Heart right ventricle (tissue), 16 donors: ENCODE results near the gene CNOT10. TPM values are rescaled to one million over a fixed set of nuclear protein-coding genes. Genes with fewer than 3 reads are reported as not detected.
"Not testable (repeated sequence)": the region's sequence is repeated elsewhere in the genome, so short reads cannot be mapped to it uniquely, and the experiment has no call there.

ENCODE experiments used
- ATAC-seq, 8 donors: fragments of 200-7000 bp; cut with Tn5 transposase; one replicate each; pipeline ENCODE4 v1.9.1; 2020; ENCODE audit warnings: mild to moderate bottlenecking in 8 of 8, moderate library complexity in 8 of 8, moderate number of reproducible peaks in 1 of 8
- DNase-seq, 2 donors: peaks; one replicate each; pipeline ENCODE4 v3.0.0-alpha.2; 2020
- H3K27ac ChIP-seq, 10 donors: fragments of 200-600 bp; sonication (generic) in 2 of 10; one replicate each; pipeline versions ENCODE4 v1.5.0 to v1.8.0; 2020 to 2022; ENCODE audit warnings: mild to moderate bottlenecking in 3 of 10
- H3K27me3 ChIP-seq, 7 donors: fragments of 200-600 bp; one replicate each; pipeline ENCODE4 v1.8.0; 2021 to 2022; ENCODE audit warnings: mild to moderate bottlenecking in 2 of 7
- H3K36me3 ChIP-seq, 9 donors: fragments of 200-600 bp; sonication (generic) in 1 of 9; one replicate each; pipeline versions ENCODE4 v1.5.0 to v1.8.0; 2020 to 2022; ENCODE audit warnings: mild to moderate bottlenecking in 2 of 9
- H3K4me1 ChIP-seq, 9 donors: fragments of 200-600 bp; sonication (generic) in 1 of 9; one replicate each; pipeline versions ENCODE4 v1.5.0 to v1.8.0; 2020 to 2022; ENCODE audit warnings: mild to moderate bottlenecking in 4 of 9
- H3K4me3 ChIP-seq, 10 donors: fragments of 200-600 bp; sonication (generic) in 2 of 10; one replicate each; pipeline versions ENCODE4 v1.5.0 to v1.8.0; 2020 to 2022; ENCODE audit warnings: mild to moderate bottlenecking in 7 of 10, moderate library complexity in 2 of 10
- H3K9me3 ChIP-seq, 11 donors: fragments of 200-600 bp in 10 of 11; sonication (generic) in 2 of 11; one replicate each; pipeline versions ENCODE4 v1.5.0 to v1.8.0; 2013 to 2022; ENCODE audit warnings: mild to moderate bottlenecking in 2 of 11, control low read depth in 1 of 11, moderate library complexity in 1 of 11
- WGBS, 2 donors: extraction: QIAGEN DNeasy Blood & Tissue Kit; methylation state at CpG; one replicate each; pipeline ENCODE4 v1.1.7; 2013; ENCODE audit warnings: inconsistent platforms in 1 of 2; 5-methylcytosine and 5-hydroxymethylcytosine counted together
- intact Hi-C, 10 donors: fragments of 100-400 bp; cut with DNase I; formaldehyde crosslinking; loops; one replicate each; pipeline versions ENCODE4 v1.11.1 to v1.14.2; 2022
- polyA plus RNA-seq, 2 donors: library from polyadenylated mRNA; stranded (reverse); fragments of 200-250 nt; gene quantifications; one replicate each; pipeline ENCODE4 v1.2.3, GENCODE V29; 2013
- total RNA-seq, 10 donors: library from RNA; stranded (reverse); fragmentation: NEBNext Ultra II Directional in 3 of 10; extraction: Animal tissue kit (Norgen Biotek cat#: 25700) in 3 of 10; gene quantifications; one replicate each; pipeline versions ENCODE4 v1.2.1 to v1.2.4, GENCODE V29; 2021 to 2023
- TF ChIP-seq, protein P1 (sequence below), 9 donors: fragments of 200-600 bp; sonication (generic) in 2 of 9; IDR thresholded peaks; one replicate each; pipeline versions ENCODE4 v1.5.0 to v1.8.0; 2021 to 2022; ENCODE audit warnings: antibody characterized with exemption in 9 of 9, mild to moderate bottlenecking in 5 of 9, moderate library complexity in 1 of 9
- donor health status: Arrhythmogenic right ventricular cardiomyopathy.
- donor health status: ischemic (EF 13 %, LVEDD 7.1; RV severe dilation, severe dysfunction).
- donor health status: healthy with polysubstance abuse.
- donor health status: DM: no; HTN: yes; CAD: no.
- donor health status: DM: no; HTN: no; CAD: no.
- donor health status: ischemic (EF 25% LVEDD 6.9; RV normal size, moderate dysfunction).
- donor health status: ischemic (EF 25% LVEDD 5.7; RV mildly dilated, moderate dysfunction).
- donor health status: healthy.
- donor health status: DM: yes; HTN: yes; CAD: no.
- donor health status: Ischemic cardiomyopathy.
- donor health status: ischemic (EF 35%, LVEDD 5.7; RV mildly dilated, moderate dysfunction).
- donor health status: nonischemic (EF 11% LVEDD 7.7; RV severe dilation, severe dysfunction).
- donor health status: DM: yes; HTN: yes; CAD: no.
- donor health status: PGD.
- donor health status: ischemic (EF 29% LVEDD 5.4; RV normal size, mild dysfunction).
- donor health status: nonischemic (EF 23%, LVEDD 6.1; RV moderate dilation, normal function).

The CNOT10 gene
- total and polyA plus RNA-seq, 12 donors = 13.6 to 23.9 (median 16.7) TPM

DNA sequence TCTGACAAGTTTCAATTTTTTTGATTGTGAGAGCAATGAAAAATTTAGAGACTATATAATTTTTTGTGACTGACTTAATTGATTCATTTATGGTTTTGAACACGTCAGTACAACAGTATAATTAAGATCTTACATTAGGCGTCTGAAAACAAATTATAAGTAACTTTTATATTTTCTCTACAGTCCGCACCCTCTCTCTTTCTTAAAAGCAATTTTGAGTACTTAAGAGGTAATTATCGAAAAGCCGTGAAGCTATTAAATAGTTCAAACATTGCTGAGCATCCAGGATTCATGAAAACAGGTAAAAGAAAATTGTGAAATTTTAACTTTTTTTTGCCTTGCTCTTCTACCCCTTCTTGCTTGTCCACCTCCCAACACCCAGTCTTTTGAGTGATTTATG is 34.9 kb downstream of the CNOT10 start:
- 96 to 97% methylated on average over 5 of the region's 5 CpGs for WGBS, 2 donors
- ATAC-seq = no peak

DNA sequence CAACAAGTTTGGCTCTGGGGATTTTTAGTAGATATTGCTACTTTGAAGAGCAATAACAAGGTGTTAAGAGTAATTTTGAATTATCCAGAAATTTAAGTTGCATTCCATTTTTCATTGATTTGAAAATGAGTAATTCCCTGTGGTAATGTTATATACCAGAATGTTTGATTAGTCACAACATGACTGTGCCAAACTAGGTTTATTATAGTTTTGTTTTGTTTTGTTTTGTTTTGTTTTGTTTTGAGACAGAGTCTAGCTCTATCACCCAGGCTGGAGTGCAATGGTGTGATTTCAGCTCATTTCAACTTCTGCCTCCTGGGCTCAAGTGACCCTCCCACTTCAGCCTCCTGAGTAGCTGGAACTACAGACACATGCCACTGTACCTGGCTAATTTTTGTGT is 40.7 kb downstream of the CNOT10 start:
- Histone ChIP-seq H3K36me3 (peaks cover 0 to 88% (median 28%) of the 10 kb centered on the region in 9 donors), H3K27ac (no peak overlapping the region), H3K27me3 (no peaks in the 10 kb centered on the region), H3K4me1 (no peaks in the 10 kb centered on the region), H3K4me3 (no peak overlapping the region), H3K9me3 (no peaks in the 10 kb centered on the region)
- TF ChIP-seq, protein P1, sequence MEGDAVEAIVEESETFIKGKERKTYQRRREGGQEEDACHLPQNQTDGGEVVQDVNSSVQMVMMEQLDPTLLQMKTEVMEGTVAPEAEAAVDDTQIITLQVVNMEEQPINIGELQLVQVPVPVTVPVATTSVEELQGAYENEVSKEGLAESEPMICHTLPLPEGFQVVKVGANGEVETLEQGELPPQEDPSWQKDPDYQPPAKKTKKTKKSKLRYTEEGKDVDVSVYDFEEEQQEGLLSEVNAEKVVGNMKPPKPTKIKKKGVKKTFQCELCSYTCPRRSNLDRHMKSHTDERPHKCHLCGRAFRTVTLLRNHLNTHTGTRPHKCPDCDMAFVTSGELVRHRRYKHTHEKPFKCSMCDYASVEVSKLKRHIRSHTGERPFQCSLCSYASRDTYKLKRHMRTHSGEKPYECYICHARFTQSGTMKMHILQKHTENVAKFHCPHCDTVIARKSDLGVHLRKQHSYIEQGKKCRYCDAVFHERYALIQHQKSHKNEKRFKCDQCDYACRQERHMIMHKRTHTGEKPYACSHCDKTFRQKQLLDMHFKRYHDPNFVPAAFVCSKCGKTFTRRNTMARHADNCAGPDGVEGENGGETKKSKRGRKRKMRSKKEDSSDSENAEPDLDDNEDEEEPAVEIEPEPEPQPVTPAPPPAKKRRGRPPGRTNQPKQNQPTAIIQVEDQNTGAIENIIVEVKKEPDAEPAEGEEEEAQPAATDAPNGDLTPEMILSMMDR (IDR thresholded peaks at IDR 0.05) = no peak
- ATAC-seq (no peak), DNase-seq (no peak)
- intact Hi-C loops = no loop called here

More for the DNA sequence above, 34.9 kb downstream of the CNOT10 start:
- H3K36me3 ChIP-seq = peaks cover 0 to 96% (median 32%) of the 10 kb centered on the region in 9 donors
- no peaks in the 10 kb centered on the region for H3K27me3 ChIP-seq
- intact Hi-C loops = no loop called here
- no peak overlapping the region for H3K27ac ChIP-seq
- no peak for DNase-seq
- TF ChIP-seq, protein P1 (IDR thresholded peaks at IDR 0.05) = no peak
- no peaks in the 10 kb centered on the region for H3K4me1 ChIP-seq
- no peak overlapping the region for H3K4me3 ChIP-seq
- H3K9me3 ChIP-seq = no peaks in the 10 kb centered on the region

DNA sequence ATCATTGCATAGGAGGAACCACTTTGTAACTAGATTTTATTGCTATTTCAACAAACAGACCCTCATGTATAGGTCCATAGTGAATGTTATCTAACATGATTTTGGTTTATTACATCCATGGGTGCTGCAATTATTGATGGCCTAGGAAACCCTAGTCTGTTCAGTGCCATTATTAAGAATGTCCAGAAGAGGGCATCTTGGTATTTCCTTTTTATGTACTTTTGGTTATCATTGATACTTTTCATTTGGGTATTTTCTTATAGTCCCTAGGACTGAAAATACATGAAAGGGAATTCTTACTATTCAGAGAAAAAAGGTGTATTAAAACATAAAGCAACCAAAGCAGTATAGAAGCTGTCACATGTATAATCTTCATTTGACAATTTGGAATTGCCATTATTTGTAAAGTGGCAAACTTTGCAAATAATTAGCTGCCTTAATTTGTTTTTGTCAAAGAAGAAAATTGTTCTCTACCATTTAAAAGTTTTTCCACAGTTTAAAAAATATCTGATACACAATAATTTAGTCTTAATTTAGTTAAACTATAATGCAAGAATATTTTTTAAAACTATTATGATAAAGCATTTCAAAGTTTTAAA is 48.7 kb downstream of the CNOT10 start:
- DNase-seq (no peak), ATAC-seq (no peak)
- no peaks in the 10 kb centered on the region for H3K9me3 ChIP-seq
- TF ChIP-seq, protein P1 (IDR thresholded peaks at IDR 0.05) = peak; percentile 18 to 68 (median 60)
- H3K27ac ChIP-seq = no peak overlapping the region
- intact Hi-C loops = loop anchor here in 9 of 10 donors (2.0 to 10.0 kb wide), 4 partner anchors 171 to 201 kb away; no protein-coding TSS in a partner anchor
- no peaks in the 10 kb centered on the region for H3K4me1 ChIP-seq
- H3K4me3 ChIP-seq = no peak overlapping the region
- peaks cover 0 to 73% (median 26%) of the 10 kb centered on the region in 9 donors for H3K36me3 ChIP-seq
- no peaks in the 10 kb centered on the region for H3K27me3 ChIP-seq

DNA sequence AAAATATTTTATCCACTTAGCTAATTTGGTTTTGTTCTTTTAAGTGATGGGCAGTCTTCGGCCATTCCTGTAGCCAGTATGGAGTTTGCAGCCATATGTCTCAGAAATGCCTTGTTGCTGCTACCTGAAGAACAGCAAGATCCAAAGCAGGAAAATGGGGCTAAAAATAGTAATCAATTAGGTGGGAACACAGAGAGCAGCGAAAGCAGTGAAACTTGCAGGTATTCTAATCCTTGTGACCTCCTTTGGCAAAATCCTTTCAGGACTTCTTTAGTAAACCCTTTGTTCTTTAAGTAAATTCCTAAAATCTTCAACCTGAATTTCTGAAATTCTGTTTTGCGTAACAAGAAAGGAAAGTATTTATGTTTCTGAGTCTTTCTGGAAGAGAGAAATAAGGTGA is 49.8 kb downstream of the CNOT10 start:
- Histone ChIP-seq H3K9me3 (no peaks in the 10 kb centered on the region), H3K27ac (no peak overlapping the region), H3K36me3 (peaks cover 0 to 75% (median 25%) of the 10 kb centered on the region in 9 donors), H3K4me1 (no peaks in the 10 kb centered on the region), H3K4me3 (no peak overlapping the region), H3K27me3 (no peaks in the 10 kb centered on the region)
- intact Hi-C loops = loop anchor here in 9 of 10 donors (5.0 to 10.0 kb wide), 4 partner anchors 170 to 203 kb away; no protein-coding TSS in a partner anchor
- WGBS, 2 donors = 97 to 99% methylated on average over 3 of the region's 3 CpGs
- ATAC-seq (no peak), DNase-seq (no peak)
- TF ChIP-seq, protein P1 (IDR thresholded peaks at IDR 0.05) = no peak

DNA sequence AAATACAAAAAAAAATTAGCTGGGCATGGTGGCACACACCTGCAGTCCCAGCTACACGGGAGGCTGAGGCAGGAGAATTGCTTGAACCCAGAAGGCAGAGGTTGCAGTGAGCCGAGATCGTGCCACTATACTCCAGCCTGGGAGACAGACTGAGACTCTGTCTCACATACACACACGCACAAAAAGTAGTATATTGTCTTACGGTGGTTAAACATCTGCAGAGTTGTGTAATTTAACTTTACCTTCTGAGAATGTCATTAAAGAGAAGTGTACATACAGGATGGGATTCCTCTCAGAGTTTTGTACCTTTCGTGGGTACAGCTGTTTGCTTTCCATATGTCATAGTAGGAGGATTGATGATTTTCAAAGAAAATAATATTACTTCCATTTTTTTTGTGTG is 58.5 kb downstream of the CNOT10 start:
- intact Hi-C loops, DNase-seq, H3K27me3 ChIP-seq, H3K27ac ChIP-seq, H3K9me3 ChIP-seq, H3K4me3 ChIP-seq, H3K4me1 ChIP-seq, ATAC-seq: not testable (repeated sequence)
- H3K36me3 ChIP-seq = peaks cover 0 to 68% (median 14%) of the 10 kb centered on the region in 9 donors
- 97% methylated on average over 6 of the region's 6 CpGs for WGBS, 2 donors
